Testis (tissue), 3 donors: ENCODE results near the gene KCNG2. TPM values are rescaled to one million over a fixed set of nuclear protein-coding genes. Genes with fewer than 3 reads are reported as not detected.

Experiments used
- DNase-seq: peaks from one replicate; pipeline ENCODE4 v3.0.0-alpha.2; 2019
- H3K27ac ChIP-seq, 2 donors: fragments of 200-600 bp; sonication (generic); one replicate each; pipeline ENCODE4 v1.5.1; 2019
- H3K27me3 ChIP-seq: fragments of 200-600 bp; sonication (generic); one replicate; pipeline ENCODE4 v1.5.1; 2019
- H3K36me3 ChIP-seq: fragments of 200-600 bp; sonication (generic); one replicate; pipeline ENCODE4 v1.5.1; 2017; ENCODE audit warnings: low read depth; ENCODE audit errors: missing control alignments
- H3K4me1 ChIP-seq: fragments of 200-600 bp; sonication (generic); one replicate; pipeline ENCODE4 v1.5.1; 2019
- H3K4me3 ChIP-seq, 2 donors: fragments of 200-600 bp; sonication (generic); one replicate each; pipeline ENCODE4 v1.5.1; 2017 to 2019
- H3K9me3 ChIP-seq: fragments of 200-600 bp; sonication (generic); one replicate; pipeline ENCODE4 v1.5.1; 2017
- CTCF ChIP-seq, 3 experiments: fragments of 450-650 bp in 2 of 3; fragments of 200-600 bp in 1 of 3; sonication (generic) in 1 of 3; IDR thresholded peaks; one replicate each; pipeline ENCODE4 v1.5.1; 2016 to 2019; ENCODE audit warnings: antibody characterized with exemption in 3 of 3, mild to moderate bottlenecking in 2 of 3, moderate library complexity in 1 of 3
- POLR2A ChIP-seq: fragments of 450-650 bp; IDR thresholded peaks from one replicate; pipeline ENCODE4 v1.6.1; 2017; ENCODE audit warnings: antibody characterized with exemption, mild to moderate bottlenecking, moderate library complexity
- WGBS, 2 donors: methylation state at CpG; one replicate each; pipeline ENCODE4 v1.1.5; 2018; 5-methylcytosine and 5-hydroxymethylcytosine counted together
- intact Hi-C: fragments of 100-400 bp; cut with DNase I; formaldehyde crosslinking; loops from one replicate; pipeline ENCODE4 v1.15.1; 2023; ENCODE audit warnings: low total_unique reads
- polyA plus RNA-seq: library from polyadenylated mRNA; stranded (reverse); fragments of 350-450 nt; fragmentation: Illumina TruSeq; extraction: RNeasy Lipid Tissue Mini Kit (QIAGEN cat#74804); gene quantifications from one replicate; pipeline ENCODE4 v1.2.3, GENCODE V29; 2014; ENCODE audit warnings: low read depth, low replicate concordance; ENCODE audit not compliant: insufficient read depth
- total RNA-seq, 2 donors: library from RNA; depleted of rRNA; stranded (reverse); fragments of >200 nt; gene quantifications; one replicate each; pipeline ENCODE4 v1.2.3, GENCODE V29; 2016

Gene KCNG2
- total and polyA plus RNA-seq, 3 donors from 2014 or later: 0.50 to 7.6 (median 7.2) TPM

DNA sequence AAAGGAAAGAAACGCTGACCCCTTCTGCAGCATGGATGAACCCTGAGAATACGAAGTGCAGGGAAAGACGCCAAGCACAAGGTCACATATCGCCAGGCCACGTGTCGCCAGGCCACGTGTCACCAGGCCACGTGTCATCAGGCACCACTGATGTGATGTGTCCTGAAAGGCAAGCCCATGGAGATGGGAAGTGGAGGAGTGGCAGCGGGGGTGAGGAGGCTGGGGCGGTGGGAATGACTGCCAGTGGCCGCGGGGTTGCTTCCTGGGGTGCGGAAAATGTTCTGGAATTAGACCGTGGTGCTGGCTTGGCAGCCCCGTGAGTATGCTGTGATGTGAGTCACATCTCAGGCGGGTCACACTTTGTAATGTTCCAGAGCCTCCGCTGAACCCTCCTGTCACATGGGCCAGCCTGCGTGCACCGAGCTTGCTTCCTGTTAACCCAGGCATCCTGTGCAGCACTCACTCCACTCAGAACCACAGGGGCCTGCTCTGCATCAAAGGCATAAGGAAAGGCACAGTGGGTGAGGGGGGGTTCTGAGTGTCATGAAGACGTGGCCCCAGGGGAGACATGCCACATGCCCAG, 114.8 kb downstream of the KCNG2 start:
- WGBS, 2 donors: 92 to 94% methylated on average over 19 to 20 of the region's 20 CpGs
- peak; percentile 11 for DNase-seq
- no peak overlapping the region for H3K27ac ChIP-seq
- no peaks in the 10 kb centered on the region for H3K27me3 ChIP-seq
- H3K36me3 ChIP-seq: no peaks in the 10 kb centered on the region
- no peaks in the 10 kb centered on the region for H3K4me1 ChIP-seq
- H3K4me3 ChIP-seq: no peak overlapping the region
- TF ChIP-seq POLR2A: no peak
- TF ChIP-seq CTCF (IDR thresholded peaks at IDR 0.05): no peak
- no peaks in the 10 kb centered on the region for H3K9me3 ChIP-seq
- intact Hi-C loops: no loop called here

- 89 to 94% methylated on average over 27 to 28 of the region's 28 CpGs for WGBS, 2 donors
- no peak overlapping the region for H3K27ac ChIP-seq
- no peaks in the 10 kb centered on the region for H3K4me1 ChIP-seq
- H3K9me3 ChIP-seq: no peaks in the 10 kb centered on the region
- DNase-seq: peak; percentile 12
- H3K36me3 ChIP-seq: no peaks in the 10 kb centered on the region
- TF ChIP-seq POLR2A (no peak), CTCF (IDR thresholded peaks at IDR 0.05) (no peak)
- no peaks in the 10 kb centered on the region for H3K27me3 ChIP-seq
- intact Hi-C loops: no loop called here
- H3K4me3 ChIP-seq: no peak overlapping the region
Observed at GRCh38 chr18:79912994-79913831, 115.5 kb downstream of the KCNG2 start.

DNA sequence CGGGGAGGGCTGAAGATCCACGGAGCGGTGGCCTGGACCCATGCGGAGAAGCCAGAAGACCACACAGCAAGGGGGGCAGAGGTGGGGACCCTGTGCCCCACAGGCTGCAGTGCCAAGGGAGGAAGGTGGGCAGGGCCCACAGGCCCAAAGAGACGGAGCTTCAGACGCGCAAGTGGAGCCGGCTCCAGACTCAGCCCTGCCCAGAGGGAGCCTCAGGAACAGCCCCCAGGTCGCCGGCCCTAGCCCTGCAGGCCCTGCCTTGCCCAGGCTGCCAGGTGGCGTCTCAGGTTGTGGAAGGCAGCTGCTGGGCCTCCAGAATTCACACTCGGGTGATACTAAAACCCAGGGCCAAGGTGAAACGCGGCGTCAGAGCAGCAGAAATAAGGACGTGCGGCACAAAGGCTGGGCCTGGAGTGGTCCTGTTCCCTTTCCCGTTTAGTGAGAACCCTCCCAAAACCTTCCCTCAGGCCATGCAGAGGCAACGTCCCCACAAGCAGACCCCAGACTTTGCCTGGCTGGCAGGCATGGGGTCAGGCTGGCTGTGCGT, 116.9 kb downstream of the KCNG2 start:
- Histone ChIP-seq H3K4me3 (no peak overlapping the region), H3K27ac (no peak overlapping the region), H3K36me3 (no peaks in the 10 kb centered on the region), H3K27me3 (no peaks in the 10 kb centered on the region), H3K9me3 (no peaks in the 10 kb centered on the region), H3K4me1 (no peaks in the 10 kb centered on the region)
- TF ChIP-seq CTCF (IDR thresholded peaks at IDR 0.05) (no peak), POLR2A (no peak)
- DNase-seq: peak; percentile 9
- 87 to 92% methylated on average over 16 to 20 of the region's 20 CpGs for WGBS, 2 donors
- intact Hi-C loops: no loop called here

DNA sequence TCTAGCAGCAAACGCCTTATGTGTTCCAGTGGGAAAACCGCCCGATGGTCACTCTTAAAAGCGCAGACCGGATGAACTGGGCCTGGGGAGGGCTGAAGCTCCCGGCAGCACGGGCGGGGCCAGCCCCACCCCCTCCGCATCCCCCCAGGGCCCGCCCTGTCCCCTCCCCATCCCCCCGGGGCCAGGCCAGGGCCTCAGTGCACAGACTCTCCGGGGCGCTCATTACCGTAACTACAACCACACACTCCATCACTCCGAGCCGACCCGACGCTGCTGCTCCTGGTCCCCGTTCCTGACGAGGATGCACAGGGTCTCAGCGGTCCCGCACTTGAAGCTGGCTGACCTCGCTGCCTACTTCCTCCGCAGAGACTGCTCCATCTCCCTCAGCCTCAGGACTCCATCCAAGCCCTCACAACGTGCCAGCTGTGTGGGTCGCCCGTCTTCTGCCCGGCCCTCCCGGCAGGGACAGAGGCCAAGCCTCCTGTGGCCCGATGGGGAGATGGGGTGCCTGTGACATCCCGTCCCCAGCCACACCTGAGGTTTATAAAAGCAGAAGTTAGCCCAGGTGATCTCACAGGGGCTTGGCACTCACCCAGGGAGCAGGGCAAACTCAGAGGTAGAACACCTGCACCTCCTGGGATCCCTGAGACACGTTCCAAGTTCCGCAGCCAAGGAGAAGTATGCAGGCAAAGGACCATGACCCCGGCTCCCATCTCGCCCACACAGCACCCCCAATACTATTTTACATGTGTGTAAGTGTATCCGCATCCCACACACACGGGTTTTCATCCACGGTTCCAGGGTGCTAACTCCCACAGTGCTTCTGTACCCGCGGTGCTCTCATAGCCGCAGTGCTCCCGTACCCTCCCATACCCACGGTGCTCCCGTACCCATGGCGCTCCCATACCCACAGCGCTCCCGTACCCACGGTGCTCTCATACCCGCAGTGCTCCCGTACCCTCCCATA, 117.7 kb downstream of the KCNG2 start:
- intact Hi-C loops: no loop called here
- peak; percentile 13 for DNase-seq

More for the DNA sequence above, 117.7 kb downstream of the KCNG2 start:
- 91 to 92% methylated on average over 27 to 50 of the region's 50 CpGs for WGBS, 2 donors
- Histone ChIP-seq H3K27me3 (no peaks in the 10 kb centered on the region), H3K27ac (no peak overlapping the region), H3K4me1 (no peaks in the 10 kb centered on the region), H3K9me3 (no peaks in the 10 kb centered on the region), H3K4me3 (no peak overlapping the region), H3K36me3 (no peaks in the 10 kb centered on the region)
- TF ChIP-seq POLR2A (no peak), CTCF (IDR thresholded peaks at IDR 0.05) (no peak)
